Measurements from ENCODE around the gene CDT1. TPM values are rescaled to one million over a fixed set of nuclear protein-coding genes. Genes with fewer than 3 reads are reported as not detected.
"Not testable (repeated sequence)": the region's sequence is repeated elsewhere in the genome, so short reads cannot be mapped to it uniquely, and the experiment has no call there.

CDT1 gene
- total and polyA plus RNA-seq, 12 donors: 0.29 to 5.7 (median 1.6) TPM; not detected in 1

- H3K9me3 ChIP-seq (replicated peaks in 1 of 3): no peaks in the 10 kb centered on the region
- H3K4me3 ChIP-seq: peak within 1 kb of the TSS; percentile 31 to 99 (median 52)
- no peaks in the 10 kb centered on the region for H3K36me3 ChIP-seq (replicated peaks in 1 of 2)
- peak; percentile 70 to 80 (median 75) for DNase-seq
- whole genome bisulfite sequencing, 4 donors: 0 to 10% (median 3%) methylated on average over 2 to 109 of the region's 110 CpGs
- H3K27me3 ChIP-seq: no peaks in the 10 kb centered on the region
- intact Hi-C loops (cut with DNase I): loop anchor here in 1 of 2 donors (2.0 kb wide), 2 partner anchors 41 to 49 kb away; no protein-coding TSS in a partner anchor
- H3K4me1 ChIP-seq (replicated peaks in 1 of 2): peaks cover 10 to 36% of the 10 kb centered on the region in 2 donors
- peak within 1 kb of the TSS; percentile 47 to 99 (median 79) for H3K27ac ChIP-seq
- peak; percentile 62 to 92 (median 82) for TF ChIP-seq CTCF (IDR thresholded peaks at IDR 0.05)
- peak; percentile 39 to 66 for TF ChIP-seq POLR2A (IDR thresholded peaks at IDR 0.05)
Observed at GRCh38 chr16:88785106-88785924, 18.3 kb upstream of the CDT1 start, which contains the start of gene PIEZO1. TSS of gene PIEZO1 (minus strand) at chr16:88785220. CDS start at chr16:88784964, 256 bp downstream.

- Histone ChIP-seq H3K4me1 (replicated peaks in 1 of 2) (peaks cover 6 to 13% of the 10 kb centered on the region in 2 donors), H3K4me3 (no peak overlapping the region), H3K27me3 (peaks cover 1% of the 10 kb centered on the region), H3K27ac (no peak overlapping the region), H3K9me3 (replicated peaks in 1 of 3) (no peaks in the 10 kb centered on the region), H3K36me3 (replicated peaks in 1 of 2) (no peaks in the 10 kb centered on the region)
- intact Hi-C loops (cut with DNase I): loop anchor here in 1 of 2 donors (2.0 kb wide), 1 partner anchor 47 kb away; no protein-coding TSS in a partner anchor
- no peak for TF ChIP-seq POLR2A (IDR thresholded peaks at IDR 0.05)
- TF ChIP-seq CTCF (IDR thresholded peaks at IDR 0.05): no peak
- DNase-seq: no peak
- 86 to 89% (median 88%) methylated on average over 11 of the region's 11 CpGs for WGBS, 4 donors
Observed at GRCh38 chr16:88787579-88788314, 15.8 kb upstream of the CDT1 start.

DNA sequence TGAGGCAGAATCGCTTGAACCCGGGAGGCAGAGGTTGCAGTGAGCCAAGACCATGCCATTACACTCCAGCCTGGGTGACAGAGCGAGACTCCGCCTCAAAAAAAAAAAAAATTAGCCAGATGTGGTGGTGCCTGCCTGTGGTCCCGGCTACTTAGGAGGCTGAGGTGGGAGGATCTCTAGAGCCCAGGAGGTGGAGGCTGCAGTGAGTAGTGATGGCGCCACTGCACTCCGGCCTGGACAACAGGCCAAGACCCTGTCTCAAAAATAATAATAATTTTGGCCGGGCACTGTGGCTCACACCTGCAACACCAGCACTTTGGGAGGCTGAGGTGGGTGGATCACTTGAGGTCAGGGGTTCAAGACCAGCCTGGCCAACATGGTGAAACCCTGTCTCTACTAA is 14.8 kb upstream of the CDT1 start:
- H3K9me3 ChIP-seq (replicated peaks in 1 of 3); DNase-seq; H3K4me3 ChIP-seq; H3K36me3 ChIP-seq (replicated peaks in 1 of 2); H3K4me1 ChIP-seq (replicated peaks in 1 of 2); H3K27ac ChIP-seq; intact Hi-C loops (cut with DNase I): not testable (repeated sequence)
- peaks cover 11% of the 10 kb centered on the region for H3K27me3 ChIP-seq
- 94 to 98% (median 95%) methylated on average over 7 to 8 of the region's 8 CpGs for WGBS, 4 donors

- no peak overlapping the region for H3K27ac ChIP-seq
- H3K4me3 ChIP-seq: no peak overlapping the region
- TF ChIP-seq POLR2A (IDR thresholded peaks at IDR 0.05) (no peak), CTCF (IDR thresholded peaks at IDR 0.05) (no peak)
- intact Hi-C loops (cut with DNase I): no loop called here
- no peak for DNase-seq
- no peaks in the 10 kb centered on the region for H3K36me3 ChIP-seq (replicated peaks in 1 of 2)
- H3K9me3 ChIP-seq (replicated peaks in 1 of 3): no peaks in the 10 kb centered on the region
- 72 to 84% (median 78%) methylated on average over 5 to 7 of the region's 7 CpGs for WGBS, 4 donors
- H3K27me3 ChIP-seq: peaks cover 11% of the 10 kb centered on the region
- no peaks in the 10 kb centered on the region for H3K4me1 ChIP-seq (replicated peaks in 1 of 2)
Observed at GRCh38 chr16:88789594-88789993, 14.0 kb upstream of the CDT1 start.
